Stimulated activated memory B cell treated with anti-CD40 and anti-IgM and Interleukin-4, amounts not matched to agents 10 μg/mL and 1 μg/mL and 100 μg/mL, for 72 hours (primary cell): ENCODE results near the gene RDH12.

ENCODE experiments used
- ATAC-seq: fragments of 150-1000 bp; cut with Tn5 transposase; 2 replicates; pipeline ENCODE4 v1.10.0; 2021
- H3K27ac Mint-ChIP-seq: one replicate; pipeline ENCODE4 v1.8.0; 2022; ENCODE audit warnings: mild to moderate bottlenecking, mixed read lengths
- H3K27me3 Mint-ChIP-seq: one replicate; pipeline ENCODE4 v1.8.0; 2022; ENCODE audit warnings: mixed read lengths
- H3K36me3 Mint-ChIP-seq: one replicate; pipeline ENCODE4 v1.8.0; 2022; ENCODE audit warnings: mixed read lengths
- H3K4me1 Mint-ChIP-seq: one replicate; pipeline ENCODE4 v1.8.0; 2022; ENCODE audit warnings: mixed read lengths
- H3K4me3 Mint-ChIP-seq: one replicate; pipeline ENCODE4 v1.8.0; 2022; ENCODE audit warnings: mild to moderate bottlenecking, moderate library complexity, mixed read lengths
- H3K9me3 Mint-ChIP-seq: one replicate; pipeline ENCODE4 v1.8.0; 2022; ENCODE audit warnings: mixed read lengths

RDH12 gene

DNA sequence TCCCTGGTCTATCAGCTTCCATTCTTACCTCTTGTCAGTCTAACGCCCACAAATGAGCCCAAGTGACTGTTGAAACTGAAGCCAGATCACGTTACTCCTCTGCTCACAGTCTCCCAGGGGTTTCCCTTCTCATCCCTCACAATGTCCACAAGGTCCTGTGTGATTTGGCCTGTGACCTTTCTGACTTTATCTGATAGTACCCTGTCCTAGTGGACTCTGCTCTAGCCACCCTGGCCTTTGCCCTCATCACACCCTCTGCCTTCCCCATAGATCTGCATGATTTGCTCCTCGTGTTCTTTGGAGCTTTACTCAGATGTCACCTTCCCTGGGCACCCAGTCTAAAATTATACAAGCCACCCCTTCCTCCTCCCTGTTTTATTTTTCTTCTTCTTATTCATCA is 55.5 kb downstream of the RDH12 start:
- Mint-ChIP-seq H3K36me3 (peaks cover 86% of the 10 kb centered on the region), H3K27ac (peak overlapping the region; percentile 47), H3K4me1 (no peaks in the 10 kb centered on the region), H3K4me3 (no peak overlapping the region), H3K27me3 (no peaks in the 10 kb centered on the region), H3K9me3 (no peaks in the 10 kb centered on the region)
- no peak for ATAC-seq

DNA sequence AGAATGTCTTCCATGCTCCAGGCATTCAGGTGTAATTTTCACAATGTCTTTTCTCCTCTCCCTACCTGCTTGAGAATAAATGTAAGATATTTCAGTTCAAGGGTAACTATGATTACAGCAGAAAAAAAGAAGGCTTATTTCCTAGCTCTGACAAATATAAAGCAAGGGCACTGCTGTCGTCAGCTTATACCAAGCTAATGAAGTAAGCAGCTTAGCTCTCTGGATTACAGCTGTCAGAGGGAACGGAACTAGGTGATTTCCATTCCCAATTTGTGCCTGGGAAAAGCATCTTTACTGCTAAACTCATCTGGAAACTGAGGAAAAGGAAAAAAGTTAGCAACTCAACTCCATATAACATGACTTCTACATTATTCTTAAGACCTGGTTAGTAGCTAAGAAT is 58.2 kb downstream of the RDH12 start:
- Mint-ChIP-seq H3K9me3 (no peaks in the 10 kb centered on the region), H3K36me3 (peaks cover 74% of the 10 kb centered on the region), H3K27me3 (no peaks in the 10 kb centered on the region), H3K4me3 (no peak overlapping the region), H3K4me1 (no peaks in the 10 kb centered on the region), H3K27ac (no peak overlapping the region)
- ATAC-seq: no peak

DNA sequence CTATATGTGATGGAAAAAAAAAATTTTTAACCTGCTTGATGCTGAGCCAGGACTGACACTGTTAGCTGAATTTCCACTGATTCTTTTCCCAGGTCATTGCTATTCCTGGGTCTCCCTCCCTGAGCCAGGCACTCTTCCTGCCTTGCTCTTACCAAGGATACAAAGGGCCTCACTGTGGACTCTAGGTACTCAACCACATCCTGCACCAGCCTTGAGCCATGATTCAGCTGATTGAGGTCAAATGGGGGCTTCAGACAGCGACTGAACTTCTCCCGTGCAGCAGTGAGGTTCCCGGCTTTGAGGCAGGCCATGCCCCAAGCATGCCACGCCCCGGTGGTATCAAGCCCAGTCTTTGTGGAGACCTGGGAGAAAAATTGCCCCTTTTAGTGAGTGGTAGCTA is 60.4 kb downstream of the RDH12 start:
- Mint-ChIP-seq H3K27ac (no peak overlapping the region), H3K9me3 (no peaks in the 10 kb centered on the region), H3K4me3 (no peak overlapping the region), H3K36me3 (peaks cover 69% of the 10 kb centered on the region), H3K27me3 (no peaks in the 10 kb centered on the region), H3K4me1 (peaks cover 11% of the 10 kb centered on the region)
- no peak for ATAC-seq

DNA sequence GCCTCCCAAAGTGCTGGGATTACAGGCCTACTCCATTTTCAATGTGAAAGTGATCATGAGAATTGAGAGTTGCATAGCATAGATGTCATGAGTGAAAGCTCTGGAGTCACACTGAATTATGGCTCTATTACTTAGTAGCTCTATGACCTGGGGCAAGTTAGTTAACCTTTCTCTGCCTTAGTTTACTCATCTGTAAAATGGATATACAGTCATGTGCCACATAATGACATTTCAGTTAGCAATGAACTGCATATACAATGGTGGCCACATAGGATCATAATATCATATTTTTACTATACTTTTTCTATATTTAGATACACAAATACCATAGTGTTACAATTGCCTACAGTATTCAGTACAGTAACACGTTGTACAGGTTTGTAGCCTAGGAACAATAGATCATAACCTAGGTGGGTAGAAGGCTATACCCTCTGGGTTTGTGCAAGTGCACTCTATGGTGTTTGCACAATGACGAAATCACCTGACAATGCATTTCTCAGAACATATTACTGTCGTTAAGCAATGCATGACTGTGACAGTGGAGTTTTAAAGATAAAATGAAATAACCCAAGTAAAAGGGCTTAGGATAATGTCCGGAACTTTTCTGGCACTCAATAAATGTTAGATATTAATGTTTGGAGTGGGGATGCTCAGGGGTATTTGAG is 61.6 kb downstream of the RDH12 start:
- no peaks in the 10 kb centered on the region for H3K9me3 Mint-ChIP-seq
- ATAC-seq: no peak
- H3K4me1 Mint-ChIP-seq: peaks cover 17% of the 10 kb centered on the region
- no peaks in the 10 kb centered on the region for H3K27me3 Mint-ChIP-seq
- H3K27ac Mint-ChIP-seq: no peak overlapping the region
- no peak overlapping the region for H3K4me3 Mint-ChIP-seq
- H3K36me3 Mint-ChIP-seq: peaks cover 69% of the 10 kb centered on the region

DNA sequence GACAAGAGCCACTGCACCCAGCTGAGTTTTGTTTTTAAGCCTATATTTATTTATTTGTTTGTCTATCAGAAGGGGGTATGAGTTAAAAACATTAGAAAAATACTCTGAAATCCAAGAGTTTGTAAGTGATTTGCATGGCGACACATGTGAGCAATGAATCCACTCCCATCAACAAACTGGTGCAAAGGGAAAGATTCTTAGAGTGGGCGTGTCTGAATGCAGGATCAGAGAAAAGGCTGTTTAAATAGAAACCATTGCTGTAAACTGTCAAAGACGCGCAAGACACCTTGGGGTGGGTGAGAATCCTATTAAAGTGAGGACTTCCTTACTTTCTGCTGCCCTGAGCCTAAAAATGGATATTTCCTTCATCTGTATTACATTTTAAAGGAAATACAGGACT is 62.8 kb downstream of the RDH12 start:
- Mint-ChIP-seq H3K4me3 (no peak overlapping the region), H3K27ac (no peak overlapping the region), H3K4me1 (peaks cover 17% of the 10 kb centered on the region), H3K9me3 (no peaks in the 10 kb centered on the region), H3K27me3 (no peaks in the 10 kb centered on the region), H3K36me3 (peaks cover 75% of the 10 kb centered on the region)
- ATAC-seq: no peak

DNA sequence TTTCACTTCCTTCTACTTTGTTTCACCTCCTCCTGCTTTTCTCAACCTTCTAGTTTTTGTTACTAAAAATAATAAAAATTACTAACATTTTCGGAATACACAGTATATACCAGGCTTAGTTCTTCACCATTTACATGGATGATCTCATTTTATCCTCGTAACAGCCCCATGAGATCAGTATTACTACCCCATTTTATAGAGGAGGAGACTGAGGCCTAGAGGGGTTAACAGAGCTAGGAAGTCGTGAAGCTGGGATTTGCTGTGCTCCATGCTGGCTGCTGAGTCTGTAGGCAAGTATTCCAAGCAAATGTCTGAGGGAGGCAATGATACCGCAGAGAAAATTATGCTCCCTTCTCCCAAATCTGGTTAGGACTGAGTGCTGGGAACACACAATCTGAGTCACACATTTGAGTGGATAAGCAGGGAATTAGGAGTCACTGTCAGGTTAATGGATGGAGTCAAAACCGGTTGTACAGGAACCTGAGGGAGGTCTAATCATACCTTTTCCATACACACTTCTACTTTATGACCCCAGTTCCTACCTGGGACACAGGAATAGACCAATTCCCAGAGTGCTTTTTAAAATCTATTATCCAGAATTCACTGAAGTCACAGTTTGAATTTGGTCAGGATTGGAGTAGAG is 63.6 kb downstream of the RDH12 start:
- Mint-ChIP-seq H3K27ac (no peak overlapping the region), H3K4me3 (no peak overlapping the region), H3K4me1 (peaks cover 17% of the 10 kb centered on the region), H3K36me3 (peaks cover 76% of the 10 kb centered on the region), H3K9me3 (no peaks in the 10 kb centered on the region), H3K27me3 (no peaks in the 10 kb centered on the region)
- ATAC-seq: no peak

DNA sequence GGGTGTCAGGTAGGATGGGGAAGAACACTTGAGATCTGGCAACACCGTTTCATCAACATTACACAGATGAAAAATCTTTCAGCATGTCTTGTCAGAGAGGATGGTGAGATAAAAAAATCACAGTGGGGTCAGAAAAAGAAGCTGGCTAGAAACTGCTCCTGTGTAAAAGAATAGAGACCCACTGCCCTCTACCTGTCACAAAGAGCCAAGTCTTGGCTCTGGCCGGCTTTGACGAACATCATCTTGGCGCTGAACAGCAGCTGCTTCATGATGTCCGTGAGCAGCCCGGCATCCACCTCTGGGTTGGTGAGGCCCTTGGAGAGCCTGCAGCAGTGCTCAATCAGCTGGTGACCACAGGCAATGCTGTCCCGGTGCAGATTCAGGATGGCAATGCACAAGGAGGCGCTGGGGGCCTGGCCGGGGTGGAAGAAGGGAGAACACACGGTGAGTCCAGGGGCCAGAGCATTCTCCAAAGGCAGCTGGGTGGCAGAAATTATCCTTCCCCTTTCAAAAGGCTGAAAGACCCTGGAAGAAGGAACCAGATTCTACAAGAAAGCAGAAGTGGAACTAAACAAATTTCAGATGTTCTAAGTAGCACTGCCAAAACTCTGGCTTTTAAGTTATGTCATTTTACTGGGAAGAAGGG is 64.5 kb downstream of the RDH12 start:
- Mint-ChIP-seq H3K27me3 (no peaks in the 10 kb centered on the region), H3K27ac (no peak overlapping the region), H3K36me3 (peaks cover 73% of the 10 kb centered on the region), H3K9me3 (no peaks in the 10 kb centered on the region), H3K4me1 (peaks cover 17% of the 10 kb centered on the region), H3K4me3 (no peak overlapping the region)
- ATAC-seq: peak; percentile 63

DNA sequence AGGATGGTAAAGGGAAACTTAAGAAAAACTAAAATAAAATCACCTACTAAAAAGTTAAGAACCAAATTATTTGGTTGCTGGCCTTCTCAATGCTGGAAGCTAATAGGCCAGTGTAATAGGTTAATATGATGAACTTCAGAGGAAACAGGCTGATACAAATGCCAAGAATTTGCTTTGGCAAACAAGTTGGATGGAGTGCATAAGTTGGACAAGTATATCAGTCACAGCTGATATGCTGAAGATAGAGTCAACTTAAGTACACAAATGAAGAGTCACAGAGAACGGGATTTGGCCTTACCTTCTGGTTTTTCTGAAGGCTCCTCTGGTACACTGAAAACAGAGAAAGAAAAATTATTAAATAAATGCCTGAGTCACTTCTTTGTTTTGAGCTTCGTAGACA is 66.5 kb downstream of the RDH12 start:
- H3K36me3 Mint-ChIP-seq: peaks cover 79% of the 10 kb centered on the region
- ATAC-seq: no peak
- no peaks in the 10 kb centered on the region for H3K27me3 Mint-ChIP-seq
- no peak overlapping the region for H3K4me3 Mint-ChIP-seq
- no peak overlapping the region for H3K27ac Mint-ChIP-seq
- no peaks in the 10 kb centered on the region for H3K9me3 Mint-ChIP-seq
- peaks cover 17% of the 10 kb centered on the region for H3K4me1 Mint-ChIP-seq

DNA sequence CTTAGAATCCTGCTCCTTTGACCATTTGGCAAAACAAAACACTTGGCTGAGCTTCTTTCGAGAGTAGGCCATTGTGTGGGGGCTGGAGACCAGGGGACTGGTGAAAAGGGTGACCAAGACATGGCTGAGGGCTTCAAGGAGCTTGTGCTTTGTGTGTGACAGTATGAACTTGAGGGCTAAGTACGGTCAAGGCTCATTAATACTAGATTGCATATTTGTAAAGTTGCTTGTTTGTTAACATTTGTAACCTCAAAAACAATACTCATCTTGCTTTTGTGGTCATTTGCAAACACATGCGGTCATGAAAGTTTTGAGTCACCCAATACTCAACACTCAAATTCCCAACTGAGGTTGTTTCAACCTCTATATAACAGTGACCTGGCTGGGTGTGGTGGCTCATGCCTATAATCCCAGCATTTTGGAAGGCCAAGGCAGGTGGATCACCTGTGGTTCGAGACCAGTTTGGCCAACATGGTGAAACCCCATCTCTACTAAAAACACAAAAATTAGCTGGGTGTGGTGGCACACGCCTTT is 72.2 kb downstream of the RDH12 start:
- no peak for ATAC-seq
- H3K4me3 Mint-ChIP-seq: no peak overlapping the region
- H3K36me3 Mint-ChIP-seq: peaks cover 81% of the 10 kb centered on the region
- no peaks in the 10 kb centered on the region for H3K27me3 Mint-ChIP-seq
- no peaks in the 10 kb centered on the region for H3K9me3 Mint-ChIP-seq
- H3K27ac Mint-ChIP-seq: no peak overlapping the region
- H3K4me1 Mint-ChIP-seq: no peaks in the 10 kb centered on the region

DNA sequence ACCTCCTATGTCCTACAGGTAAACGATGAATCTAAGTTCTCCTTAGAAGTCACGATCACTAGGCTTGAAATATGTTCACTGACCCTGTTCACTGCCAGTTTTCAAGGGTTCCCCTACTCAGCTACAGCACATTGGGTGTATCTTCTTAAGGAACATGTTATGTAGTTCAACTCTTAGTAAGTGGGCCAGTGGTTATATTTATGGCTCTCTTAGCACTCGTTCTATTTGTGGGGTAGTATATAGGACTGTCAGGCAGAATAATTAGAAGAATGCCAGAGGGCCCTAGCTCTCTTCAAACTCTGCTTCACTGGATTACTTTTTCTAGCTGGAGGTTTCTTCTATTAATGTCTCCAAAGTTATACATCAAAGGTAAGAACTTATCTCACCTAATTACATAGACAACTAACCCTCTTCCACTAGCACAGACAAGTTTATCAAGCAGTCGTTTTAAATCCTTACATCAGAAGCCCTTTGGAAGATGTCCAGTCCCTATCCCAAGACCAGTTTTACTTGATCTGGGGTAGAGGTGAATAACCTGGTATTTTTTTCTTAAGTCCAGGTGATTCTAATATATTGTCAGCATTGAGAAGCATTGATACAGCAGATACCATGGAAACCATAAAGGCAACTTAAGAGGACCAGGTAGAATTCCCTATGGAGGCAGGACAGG is 75.1 kb downstream of the RDH12 start:
- no peaks in the 10 kb centered on the region for H3K4me1 Mint-ChIP-seq
- no peak for ATAC-seq

DNA sequence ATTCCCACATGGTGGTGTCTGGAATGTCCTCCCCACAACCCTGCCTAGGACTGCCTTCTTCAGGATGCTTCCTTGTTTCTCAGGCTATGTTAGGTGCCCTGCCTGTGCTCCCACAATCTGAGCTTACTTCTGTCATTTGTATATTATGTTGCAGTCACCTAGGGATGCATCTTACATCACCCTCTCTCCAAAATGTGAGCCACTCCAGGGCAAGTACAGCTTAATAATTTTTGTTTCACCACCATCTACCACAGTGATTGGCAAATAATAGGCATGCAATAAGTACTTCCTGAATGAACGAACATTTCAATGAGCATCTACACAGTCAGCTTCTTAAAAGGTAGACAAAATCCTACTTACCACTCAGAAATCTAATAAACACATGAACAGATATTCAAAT is 77.1 kb downstream of the RDH12 start:
- no peak for ATAC-seq
- H3K36me3 Mint-ChIP-seq: peaks cover 86% of the 10 kb centered on the region
- H3K9me3 Mint-ChIP-seq: no peaks in the 10 kb centered on the region
- H3K4me3 Mint-ChIP-seq: no peak overlapping the region
- H3K4me1 Mint-ChIP-seq: no peaks in the 10 kb centered on the region
- H3K27me3 Mint-ChIP-seq: no peaks in the 10 kb centered on the region
- no peak overlapping the region for H3K27ac Mint-ChIP-seq

More for the DNA sequence above, 75.1 kb downstream of the RDH12 start:
- H3K9me3 Mint-ChIP-seq: no peaks in the 10 kb centered on the region
- no peak overlapping the region for H3K27ac Mint-ChIP-seq
- H3K27me3 Mint-ChIP-seq: no peaks in the 10 kb centered on the region
- no peak overlapping the region for H3K4me3 Mint-ChIP-seq
- peaks cover 83% of the 10 kb centered on the region for H3K36me3 Mint-ChIP-seq

DNA sequence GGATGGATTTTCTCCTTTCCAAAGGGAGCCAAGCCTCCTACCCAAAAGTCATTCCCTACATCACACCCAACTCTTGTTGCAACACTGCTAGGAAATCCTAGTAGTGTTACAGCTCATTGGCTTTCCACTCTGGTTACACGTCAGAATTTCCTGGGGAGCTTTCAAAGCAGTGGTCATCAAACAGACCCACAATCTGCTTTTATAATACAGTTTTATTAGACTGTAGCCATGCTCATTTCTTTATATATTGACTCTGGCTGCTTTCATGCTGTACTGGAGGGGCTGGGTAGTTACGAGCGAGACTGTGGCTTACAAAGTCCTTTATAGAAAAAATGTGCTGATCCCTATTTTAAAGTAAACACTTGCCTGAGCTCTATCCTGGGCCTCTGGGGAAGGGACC is 80.4 kb downstream of the RDH12 start:
- Mint-ChIP-seq H3K4me1 (no peaks in the 10 kb centered on the region), H3K27me3 (no peaks in the 10 kb centered on the region), H3K36me3 (peaks cover 87% of the 10 kb centered on the region), H3K9me3 (no peaks in the 10 kb centered on the region), H3K27ac (no peak overlapping the region), H3K4me3 (no peak overlapping the region)
- ATAC-seq: no peak
